ENCODE data around the gene CCL24. TPM values are rescaled to one million over a fixed set of nuclear protein-coding genes. Genes with fewer than 3 reads are reported as not detected.

CCL24 gene
- total RNA-seq, 1 experiment from 2014 or later, result not detected

GRCh38 chr7:75809396-75809795 is 4.2 kb downstream of the CCL24 start (continued):
- no peak for TF ChIP-seq IRF1 (CRISPR knock-in tag; IDR thresholded peaks at IDR 0.05)

GRCh38 chr7:75808106-75808505 is 5.5 kb downstream of the CCL24 start:
- TF ChIP-seq NR2C2 (CRISPR knock-in tag; IDR thresholded peaks at IDR 0.05), result no peak
- no peak for TF ChIP-seq PREB (CRISPR knock-in tag; IDR thresholded peaks at IDR 0.05; ENCODE audit: borderline replicate concordance)
- TF ChIP-seq CBFB (CRISPR knock-in tag; IDR thresholded peaks at IDR 0.05; ENCODE audit: low read depth), result no peak
- no peak for TF ChIP-seq ZNF138 (CRISPR knock-in tag; conservative IDR thresholded peaks at IDR 0.05)
- TF ChIP-seq SP1 (CRISPR knock-in tag; conservative IDR thresholded peaks at IDR 0.05), result no peak
- TF ChIP-seq HMGXB4 (CRISPR knock-in tag; IDR thresholded peaks at IDR 0.05), result no peak
- no peak for TF ChIP-seq MYBL2 (CRISPR knock-in tag; IDR thresholded peaks at IDR 0.05)
- no peak for TF ChIP-seq ZNF219 (CRISPR knock-in tag; IDR thresholded peaks at IDR 0.05; ENCODE audit: borderline replicate concordance)
- no peak for TF ChIP-seq ZNF121 (CRISPR knock-in tag; IDR thresholded peaks at IDR 0.05)
- no peak for TF ChIP-seq ZNF281 (CRISPR knock-in tag; IDR thresholded peaks at IDR 0.05)
- no peak for TF ChIP-seq E2F1 (CRISPR knock-in tag; IDR thresholded peaks at IDR 0.05)
- no peak for TF ChIP-seq FOXJ3 (CRISPR knock-in tag; IDR thresholded peaks at IDR 0.05; ENCODE audit: borderline replicate concordance)
- TF ChIP-seq GABPB1 (CRISPR knock-in tag; IDR thresholded peaks at IDR 0.05), result no peak
- no peak for TF ChIP-seq SMAD3 (CRISPR knock-in tag; IDR thresholded peaks at IDR 0.05; ENCODE audit: borderline replicate concordance)
- no peak for TF ChIP-seq ERG (CRISPR knock-in tag; IDR thresholded peaks at IDR 0.05)
- TF ChIP-seq SOX15 (CRISPR knock-in tag; IDR thresholded peaks at IDR 0.05), result no peak
- TF ChIP-seq PRRX2 (CRISPR knock-in tag; IDR thresholded peaks at IDR 0.05), result no peak
- TF ChIP-seq JUN (CRISPR knock-in tag; IDR thresholded peaks at IDR 0.05), result no peak
- CTCF ChIA-PET, result interaction anchor here (0.6 kb wide), 1 partner anchor 9 kb away, joined by 3 read pairs; no protein-coding TSS in a partner anchor
- Mint-ChIP-seq H3K36me3 (peaks cover 16% of the 10 kb centered on the region), H3K4me3 (no peak overlapping the region), H3K9me3 (peaks cover 19% of the 10 kb centered on the region), H3K4me1 (no peaks in the 10 kb centered on the region), H3K27me3 (ENCODE audit: low read depth) (peaks cover 12% of the 10 kb centered on the region), H3K27ac (no peak overlapping the region)
- ATAC-seq (no peak), DNase-seq (ENCODE audit: low spot score) (no peak)
- POLR2A ChIA-PET, result no interaction called here
